GM19438 (cell line): ENCODE measurements around the gene RINT1.
A peak's percentile ranks its signal among the peaks of the same experiment; 100 is the strongest.

ENCODE experiments used
- ATAC-seq: cut with Tn5 transposase; IDR thresholded peaks from one replicate; pipeline ENCODE4 v1.9.1; 2021; ENCODE audit warnings: low read depth; ENCODE audit not compliant: unreplicated experiment

RINT1 gene

GRCh38 chr7:105530546-105530945, 1.5 kb upstream of the RINT1 start:
- ATAC-seq = no peak

GRCh38 chr7:105532709-105533460, 884 bp downstream of the RINT1 start:
- no peak for ATAC-seq

- no peak for ATAC-seq
Measured at GRCh38 chr7:105538339-105538738, 6.3 kb downstream of the RINT1 start.

- ATAC-seq = no peak
Measured at GRCh38 chr7:105559926-105560325, 27.9 kb downstream of the RINT1 start.

GRCh38 chr7:105565190-105565589, 33.2 kb downstream of the RINT1 start:
- ATAC-seq = no peak

GRCh38 chr7:105567024-105567423, 35.0 kb downstream of the RINT1 start:
- no peak for ATAC-seq

GRCh38 chr7:105567821-105568220, 35.8 kb downstream of the RINT1 start:
- no peak for ATAC-seq

- ATAC-seq = no peak
Measured at GRCh38 chr7:105571891-105572290, 39.9 kb downstream of the RINT1 start.

- no peak for ATAC-seq
Measured at GRCh38 chr7:105577251-105577650, 45.2 kb downstream of the RINT1 start.

- ATAC-seq = no peak
Measured at GRCh38 chr7:105578496-105578895, 46.5 kb downstream of the RINT1 start.

GRCh38 chr7:105580022-105580740, 48.2 kb downstream of the RINT1 start:
- ATAC-seq = no peak

GRCh38 chr7:105581066-105581811, 49.2 kb downstream of the RINT1 start, which contains the start of gene EFCAB10:
Gene EFCAB10, minus strand, starts transcription at chr7:105581493. Its CDS starts 30 bp downstream, at chr7:105581463.
- peak; percentile 88 for ATAC-seq

- no peak for ATAC-seq
Measured at GRCh38 chr7:105583061-105583460, 51.1 kb downstream of the RINT1 start.

GRCh38 chr7:105584165-105584564, 52.2 kb downstream of the RINT1 start:
- no peak for ATAC-seq

GRCh38 chr7:105585850-105586500, 54.0 kb downstream of the RINT1 start:
- no peak for ATAC-seq

- ATAC-seq = no peak
Measured at GRCh38 chr7:105587909-105588635, 56.1 kb downstream of the RINT1 start.

GRCh38 chr7:105589356-105590077, 57.5 kb downstream of the RINT1 start:
- peak; percentile 71 for ATAC-seq

GRCh38 chr7:105590793-105591192, 58.8 kb downstream of the RINT1 start:
- no peak for ATAC-seq

GRCh38 chr7:105591522-105591921, 59.5 kb downstream of the RINT1 start:
- no peak for ATAC-seq
